Panc1 (cell line): ENCODE data around the gene RAI1. TPM values are rescaled to one million over a fixed set of nuclear protein-coding genes. Genes with fewer than 3 reads are reported as not detected.

ENCODE experiments used
- ATAC-seq: fragments of 200-7000 bp; cut with Tn5 transposase; 2 replicates; pipeline ENCODE4 v1.9.1; 2020; ENCODE audit warnings: mild to moderate bottlenecking, moderate library complexity
- BruUV-seq: library from RNA; stranded (reverse); fragments of 400-500 nt; replicated peaks from 2 replicates; lab custom pipeline; 2021; lab: Mats Ljungman, UMichigan
- CTCF ChIA-PET: fragments of 300-600 bp; sonication (Branson Sonifier 250); formaldehyde crosslinking; loops from one replicate; lab custom pipeline; 2022; ENCODE audit warnings: antibody characterized with exemption; lab: Charles Lee
- POLR2A ChIA-PET: fragments of 300-600 bp; sonication (Branson Sonifier 250); formaldehyde crosslinking; loops from one replicate; lab custom pipeline; 2022; ENCODE audit warnings: antibody characterized with exemption; lab: Charles Lee
- DNase-seq: peaks from one replicate; pipeline ENCODE4 v3.0.0-alpha.2; 2010; ENCODE audit warnings: low read depth, low spot score
- H3K27ac ChIP-seq: 2 replicates; pipeline ENCODE4 v1.5.1; 2011; ENCODE audit warnings: mild to moderate bottlenecking, low read length, inconsistent platforms
- H3K27me3 ChIP-seq: fragments of 200-500 bp; sonication (Bioruptor generic); 2 replicates; pipeline ENCODE4 v1.6.0; 2014; ENCODE audit warnings: low read length, inconsistent platforms; ENCODE audit not compliant: control insufficient read depth, insufficient read depth
- H3K36me3 ChIP-seq: fragments of 200-500 bp; sonication (Bioruptor generic); 2 replicates; pipeline ENCODE4 v1.5.1; 2014; ENCODE audit warnings: inconsistent platforms, mild to moderate bottlenecking, low read length, moderate library complexity; ENCODE audit not compliant: control insufficient read depth, insufficient read depth
- H3K4me1 ChIP-seq: 2 replicates; pipeline ENCODE4 v1.5.1; 2011; ENCODE audit warnings: inconsistent platforms, mild to moderate bottlenecking, low read length, moderate library complexity; ENCODE audit not compliant: control insufficient read depth, insufficient read depth
- H3K4me3 ChIP-seq, 2 experiments: 2 replicates each; pipeline ENCODE4 v1.5.1; 2011 to 2012; ENCODE audit warnings: low read depth in 2 of 2, low read length in 2 of 2, mild to moderate bottlenecking in 2 of 2, inconsistent platforms in 1 of 2, moderate library complexity in 1 of 2
- H3K9me3 ChIP-seq: fragments of 200-500 bp; sonication (Bioruptor generic); 2 replicates; pipeline ENCODE4 v1.5.1; 2014; ENCODE audit warnings: low read depth, mild to moderate bottlenecking, inconsistent platforms, low read length, moderate library complexity; ENCODE audit not compliant: control insufficient read depth, insufficient read depth
- POLR2AphosphoS5 ChIP-seq: IDR thresholded peaks from 2 replicates; pipeline ENCODE4 v1.6.1; 2012; ENCODE audit warnings: mild to moderate bottlenecking, low read depth, low read length, moderate library complexity
- SIN3A ChIP-seq: IDR thresholded peaks from 2 replicates; pipeline ENCODE4 v1.6.1; 2012; ENCODE audit warnings: low read depth, mild to moderate bottlenecking, low read length, moderate library complexity, borderline replicate concordance; ENCODE audit not compliant: insufficient read depth
- TCF7L2 ChIP-seq: IDR thresholded peaks from 2 replicates; pipeline ENCODE4 v1.6.1; 2011; ENCODE audit warnings: mild to moderate bottlenecking, low read depth, low read length, inconsistent platforms
- in situ Hi-C: cut with HindIII; loops from 2 replicates; pipeline ENCODE4 v1.10.0; 2016; ENCODE audit warnings: low sequenced_read_pairs, low pct_unique_long_range_greater_than_20kb
- intact Hi-C: fragments of 100-400 bp; cut with micrococcal nuclease; formaldehyde crosslinking; loops from one replicate; pipeline ENCODE4 v1.10.0; 2022; ENCODE audit not compliant: unreplicated experiment
- total RNA-seq: library from RNA; stranded (reverse); gene quantifications from one replicate; pipeline ENCODE4 v1.2.1, GENCODE V29; 2021; ENCODE audit not compliant: unreplicated experiment
- TF ChIP-seq, protein P1 (sequence below), 2 experiments: IDR thresholded peaks; 2 replicates each; pipeline ENCODE4 v1.6.1; 2011 to 2012; ENCODE audit warnings: low read depth in 2 of 2, control low read depth in 1 of 2, low read length in 1 of 2, mild to moderate bottlenecking in 1 of 2, moderate library complexity in 1 of 2; ENCODE audit not compliant: insufficient read depth in 1 of 2
- TF ChIP-seq, protein P2 (sequence below): fragments of 450-650 bp; IDR thresholded peaks from 2 replicates; pipeline ENCODE4 v1.5.1; 2017; ENCODE audit warnings: mild to moderate bottlenecking

Gene RAI1
- total RNA-seq, 1 experiment from 2014 or later, result 51.0 TPM

DNA sequence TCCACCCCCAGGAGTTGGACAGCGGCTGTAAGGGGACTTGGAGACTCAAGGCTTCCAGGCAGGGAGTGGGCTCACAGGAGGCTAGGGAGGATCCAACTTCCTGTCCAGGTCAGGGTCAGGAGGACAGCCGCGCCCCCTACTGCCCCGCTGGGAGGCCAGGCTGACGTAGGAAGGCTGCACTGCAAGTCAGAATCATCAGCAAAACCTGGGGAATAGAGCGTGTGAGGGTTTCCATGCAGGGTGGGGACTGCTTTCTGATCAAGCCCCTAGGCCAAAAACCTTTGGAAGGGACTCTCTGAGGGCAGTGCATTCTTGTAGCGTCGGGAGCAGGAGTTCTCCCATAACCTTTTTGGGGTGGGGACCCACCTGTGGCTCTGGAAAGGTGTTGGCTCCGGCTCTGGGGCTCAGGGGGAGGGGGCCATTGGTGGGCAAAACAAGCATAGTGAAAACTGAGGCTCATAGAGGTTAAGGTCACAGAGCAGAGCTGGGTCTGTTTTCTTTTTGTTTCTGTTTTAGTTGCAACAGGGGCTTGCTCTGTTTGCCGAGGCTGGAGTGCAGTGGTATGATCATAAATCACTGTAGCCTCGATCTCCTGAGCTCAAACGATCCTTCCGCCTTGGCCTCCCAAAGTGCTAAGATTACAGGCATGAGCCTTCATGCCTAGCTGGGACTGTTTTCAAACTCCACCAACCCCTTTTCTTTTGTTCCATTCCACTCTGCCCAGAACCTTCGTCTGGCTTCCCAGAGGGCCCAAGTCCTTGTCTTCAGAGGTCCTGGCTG lies 22.1 kb downstream of the RAI1 start:
- Histone ChIP-seq H3K4me1 (peaks cover 74% of the 10 kb centered on the region), H3K36me3 (no peaks in the 10 kb centered on the region), H3K9me3 (no peaks in the 10 kb centered on the region), H3K27me3 (no peaks in the 10 kb centered on the region), H3K27ac (peak overlapping the region; percentile 54), H3K4me3 (no peak overlapping the region)
- BruUV-seq, result no TSS peak
- CTCF ChIA-PET, result no interaction called here
- DNase-seq (no peak), ATAC-seq (peak; percentile 35; the same call in 1 of the 2 replicates)
- TF ChIP-seq, protein P1, sequence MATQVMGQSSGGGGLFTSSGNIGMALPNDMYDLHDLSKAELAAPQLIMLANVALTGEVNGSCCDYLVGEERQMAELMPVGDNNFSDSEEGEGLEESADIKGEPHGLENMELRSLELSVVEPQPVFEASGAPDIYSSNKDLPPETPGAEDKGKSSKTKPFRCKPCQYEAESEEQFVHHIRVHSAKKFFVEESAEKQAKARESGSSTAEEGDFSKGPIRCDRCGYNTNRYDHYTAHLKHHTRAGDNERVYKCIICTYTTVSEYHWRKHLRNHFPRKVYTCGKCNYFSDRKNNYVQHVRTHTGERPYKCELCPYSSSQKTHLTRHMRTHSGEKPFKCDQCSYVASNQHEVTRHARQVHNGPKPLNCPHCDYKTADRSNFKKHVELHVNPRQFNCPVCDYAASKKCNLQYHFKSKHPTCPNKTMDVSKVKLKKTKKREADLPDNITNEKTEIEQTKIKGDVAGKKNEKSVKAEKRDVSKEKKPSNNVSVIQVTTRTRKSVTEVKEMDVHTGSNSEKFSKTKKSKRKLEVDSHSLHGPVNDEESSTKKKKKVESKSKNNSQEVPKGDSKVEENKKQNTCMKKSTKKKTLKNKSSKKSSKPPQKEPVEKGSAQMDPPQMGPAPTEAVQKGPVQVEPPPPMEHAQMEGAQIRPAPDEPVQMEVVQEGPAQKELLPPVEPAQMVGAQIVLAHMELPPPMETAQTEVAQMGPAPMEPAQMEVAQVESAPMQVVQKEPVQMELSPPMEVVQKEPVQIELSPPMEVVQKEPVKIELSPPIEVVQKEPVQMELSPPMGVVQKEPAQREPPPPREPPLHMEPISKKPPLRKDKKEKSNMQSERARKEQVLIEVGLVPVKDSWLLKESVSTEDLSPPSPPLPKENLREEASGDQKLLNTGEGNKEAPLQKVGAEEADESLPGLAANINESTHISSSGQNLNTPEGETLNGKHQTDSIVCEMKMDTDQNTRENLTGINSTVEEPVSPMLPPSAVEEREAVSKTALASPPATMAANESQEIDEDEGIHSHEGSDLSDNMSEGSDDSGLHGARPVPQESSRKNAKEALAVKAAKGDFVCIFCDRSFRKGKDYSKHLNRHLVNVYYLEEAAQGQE (IDR thresholded peaks at IDR 0.05; ENCODE audit: insufficient read depth in 1 of 2, low read depth in 2 of 2, low read length in 1 of 2), result no peak
- TF ChIP-seq POLR2AphosphoS5 (no peak), SIN3A (no peak), TCF7L2 (no peak)
- TF ChIP-seq, protein P2, sequence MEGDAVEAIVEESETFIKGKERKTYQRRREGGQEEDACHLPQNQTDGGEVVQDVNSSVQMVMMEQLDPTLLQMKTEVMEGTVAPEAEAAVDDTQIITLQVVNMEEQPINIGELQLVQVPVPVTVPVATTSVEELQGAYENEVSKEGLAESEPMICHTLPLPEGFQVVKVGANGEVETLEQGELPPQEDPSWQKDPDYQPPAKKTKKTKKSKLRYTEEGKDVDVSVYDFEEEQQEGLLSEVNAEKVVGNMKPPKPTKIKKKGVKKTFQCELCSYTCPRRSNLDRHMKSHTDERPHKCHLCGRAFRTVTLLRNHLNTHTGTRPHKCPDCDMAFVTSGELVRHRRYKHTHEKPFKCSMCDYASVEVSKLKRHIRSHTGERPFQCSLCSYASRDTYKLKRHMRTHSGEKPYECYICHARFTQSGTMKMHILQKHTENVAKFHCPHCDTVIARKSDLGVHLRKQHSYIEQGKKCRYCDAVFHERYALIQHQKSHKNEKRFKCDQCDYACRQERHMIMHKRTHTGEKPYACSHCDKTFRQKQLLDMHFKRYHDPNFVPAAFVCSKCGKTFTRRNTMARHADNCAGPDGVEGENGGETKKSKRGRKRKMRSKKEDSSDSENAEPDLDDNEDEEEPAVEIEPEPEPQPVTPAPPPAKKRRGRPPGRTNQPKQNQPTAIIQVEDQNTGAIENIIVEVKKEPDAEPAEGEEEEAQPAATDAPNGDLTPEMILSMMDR, result no peak
- in situ Hi-C loops (no loop called here), intact Hi-C loops (no loop called here)
- POLR2A ChIA-PET, result no interaction called here

DNA sequence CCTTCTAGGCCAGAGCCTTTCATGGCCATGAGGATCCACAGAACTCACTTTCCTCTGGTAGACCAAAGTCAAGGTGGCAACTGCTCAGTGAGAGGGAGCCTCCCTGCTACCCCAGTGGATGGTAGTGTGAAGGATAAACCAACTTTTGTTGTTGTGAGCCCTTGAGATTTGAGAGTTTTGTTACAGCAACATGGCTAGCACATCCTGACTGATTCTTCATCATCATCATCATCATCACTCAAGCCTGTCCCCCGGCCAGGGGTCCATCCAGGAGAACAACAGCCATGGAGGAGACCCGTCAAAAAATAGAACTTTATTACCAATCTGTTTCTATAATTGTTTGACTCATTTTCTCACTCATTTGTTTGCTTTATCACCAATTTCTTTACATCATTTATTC lies 23.7 kb downstream of the RAI1 start:
- in situ Hi-C loops (no loop called here), intact Hi-C loops (no loop called here)
- ATAC-seq (no peak), DNase-seq (no peak)
- H3K27ac ChIP-seq, result no peak overlapping the region
- ChIA-PET POLR2A (no interaction called here), CTCF (no interaction called here)
- H3K4me1 ChIP-seq, result peaks cover 74% of the 10 kb centered on the region
- H3K4me3 ChIP-seq, result no peak overlapping the region
- TF ChIP-seq TCF7L2, result no peak
- no peak for TF ChIP-seq POLR2AphosphoS5
- TF ChIP-seq, protein P2, result no peak
- TF ChIP-seq, protein P1 (IDR thresholded peaks at IDR 0.05; ENCODE audit: insufficient read depth in 1 of 2, low read depth in 2 of 2, low read length in 1 of 2), result no peak
- TF ChIP-seq SIN3A, result no peak
- no peaks in the 10 kb centered on the region for H3K36me3 ChIP-seq
- H3K9me3 ChIP-seq, result no peaks in the 10 kb centered on the region
- BruUV-seq, result no TSS peak
- no peaks in the 10 kb centered on the region for H3K27me3 ChIP-seq
